B cell (primary cell): ENCODE data around the gene FHIP1A. TPM values are rescaled to one million over a fixed set of nuclear protein-coding genes. Genes with fewer than 3 reads are reported as not detected.

Source experiments
- ATAC-seq: fragments of 200-7000 bp; cut with Tn5 transposase; one replicate; pipeline ENCODE4 v1.10.0; 2021; ENCODE audit warnings: low read depth, mild to moderate bottlenecking, moderate number of reproducible peaks, moderate library complexity
- CTCF ChIA-PET: fragments of 350-600 bp; sonication (Branson Sonifier 250); formaldehyde crosslinking; loops from one replicate; lab custom pipeline; 2021; ENCODE audit warnings: antibody characterized with exemption, inconsistent platforms; lab: Charles Lee
- POLR2A ChIA-PET: fragments of 350-600 bp; sonication (Branson Sonifier 250); formaldehyde crosslinking; loops from one replicate; lab custom pipeline; 2021; ENCODE audit warnings: antibody characterized with exemption; lab: Charles Lee
- DNase-seq: peaks from one replicate; pipeline ENCODE4 v3.0.0; 2013
- H2AFZ ChIP-seq: 2 replicates; pipeline ENCODE4 v1.6.1; 2012; ENCODE audit warnings: mild to moderate bottlenecking, low read depth, low read length; ENCODE audit not compliant: insufficient read depth, poor library complexity, severe bottlenecking
- H3K27ac ChIP-seq, 2 donors: 1 replicate in 1 of 2; 2 replicates in 1 of 2; pipeline ENCODE4 v1.5.1; 2012 to 2013; ENCODE audit warnings: low read length in 2 of 2, mild to moderate bottlenecking in 2 of 2, moderate library complexity in 1 of 2
- H3K27me3 ChIP-seq, 4 experiments: fragments of 200-600 bp in 1 of 4; sonication (generic) in 1 of 4; replicated peaks in 1 of 4; 1 replicate in 2 of 4; 2 replicates in 2 of 4; pipeline versions ENCODE4 v1.6.1 to v1.7.0; 2013 to 2016; ENCODE audit warnings: low read length in 3 of 4, mild to moderate bottlenecking in 2 of 4, mixed read lengths in 1 of 4, moderate library complexity in 1 of 4; ENCODE audit not compliant: insufficient read depth in 4 of 4, control insufficient read depth in 3 of 4; ENCODE audit errors: control extremely low read depth in 1 of 4
- H3K36me3 ChIP-seq, 2 experiments: replicated peaks in 1 of 2; 1 replicate in 1 of 2; 2 replicates in 1 of 2; pipeline versions ENCODE4 v1.6.1 to v1.7.1; 2013; ENCODE audit warnings: low read length in 1 of 2; ENCODE audit not compliant: insufficient read depth in 2 of 2, control insufficient read depth in 1 of 2; ENCODE audit errors: control extremely low read depth in 1 of 2, extremely low read depth in 1 of 2
- H3K4me1 ChIP-seq, 2 donors: fragments of 200-600 bp in 1 of 2; sonication (generic) in 1 of 2; 1 replicate in 1 of 2; 2 replicates in 1 of 2; pipeline versions ENCODE4 v1.5.1 to v1.6.1; 2013 to 2017; ENCODE audit warnings: low read length in 2 of 2; ENCODE audit not compliant: control insufficient read depth in 2 of 2, insufficient read depth in 2 of 2
- H3K4me2 ChIP-seq: replicated peaks from 2 replicates; pipeline ENCODE3; 2012; ENCODE audit warnings: mild to moderate bottlenecking, low read depth, low read length; ENCODE audit not compliant: poor library complexity, severe bottlenecking
- H3K4me3 ChIP-seq, 5 experiments: fragments of 200-600 bp in 1 of 5; sonication (generic) in 1 of 5; 1 replicate in 3 of 5; 2 replicates in 2 of 5; pipeline versions ENCODE4 v1.5.1 to v1.7.0; 2011 to 2016; ENCODE audit warnings: low read length in 4 of 5, mild to moderate bottlenecking in 4 of 5, low read depth in 2 of 5, control low read depth in 1 of 5, moderate library complexity in 1 of 5; ENCODE audit not compliant: insufficient read depth in 1 of 5; ENCODE audit errors: control extremely low read depth in 1 of 5, extremely low read depth in 1 of 5
- H3K79me2 ChIP-seq: fragments of 200-600 bp; sonication (generic); one replicate; pipeline ENCODE4 v1.6.0; 2016; ENCODE audit warnings: low read length; ENCODE audit not compliant: control insufficient read depth, insufficient read depth
- H3K9ac ChIP-seq: fragments of 200-600 bp; sonication (generic); 2 replicates; pipeline ENCODE4 v1.6.1; 2017; ENCODE audit warnings: mild to moderate bottlenecking, low read length, moderate library complexity
- H3K9me3 ChIP-seq, 3 donors: one replicate each; pipeline versions ENCODE4 v1.6.1 to v1.7.1; 2013; ENCODE audit warnings: low read length in 2 of 3; ENCODE audit not compliant: control insufficient read depth in 2 of 3, insufficient read depth in 1 of 3; ENCODE audit errors: control extremely low read depth in 1 of 3
- H4K20me1 ChIP-seq: 2 replicates; pipeline ENCODE4 v1.6.0; 2012; ENCODE audit warnings: mild to moderate bottlenecking, low read length; ENCODE audit not compliant: insufficient read depth, control insufficient read depth, poor library complexity, severe bottlenecking
- H3K27ac Mint-ChIP-seq: one replicate; pipeline ENCODE4 v1.8.0; 2021; ENCODE audit warnings: mixed read lengths
- H3K27me3 Mint-ChIP-seq: one replicate; pipeline ENCODE4 v1.8.0; 2021; ENCODE audit warnings: mixed read lengths
- H3K4me1 Mint-ChIP-seq: one replicate; pipeline ENCODE4 v1.8.0; 2021; ENCODE audit warnings: mixed read lengths
- H3K4me3 Mint-ChIP-seq: one replicate; pipeline ENCODE4 v1.8.0; 2021; ENCODE audit warnings: mixed read lengths
- H3K9me3 Mint-ChIP-seq: one replicate; pipeline ENCODE4 v1.8.0; 2022; ENCODE audit warnings: mixed read lengths; ENCODE audit not compliant: insufficient read depth
- CTCF ChIP-seq: fragments of 200-600 bp; IDR thresholded peaks from one replicate; pipeline ENCODE4 v1.8.0; 2022; ENCODE audit warnings: antibody characterized with exemption, mild to moderate bottlenecking
- EZH2 ChIP-seq: IDR thresholded peaks from 2 replicates; pipeline ENCODE4 v1.6.1; 2012; ENCODE audit warnings: borderline replicate concordance, low read depth, mild to moderate bottlenecking, moderate library complexity, low read length; ENCODE audit not compliant: insufficient read depth, poor library complexity, severe bottlenecking
- WGBS: methylation state at CpG from one replicate; pipeline ENCODE4 v1.1.5; 2013; ENCODE audit warnings: missing lambda C conversion rate; ENCODE audit not compliant: insufficient coverage; 5-methylcytosine and 5-hydroxymethylcytosine counted together
- intact Hi-C: fragments of 100-400 bp; cut with micrococcal nuclease; formaldehyde crosslinking; loops from one replicate; pipeline ENCODE4 v1.10.0; 2022
- polyA plus RNA-seq: library from polyadenylated mRNA; depleted of rRNA; stranded (reverse); fragments of >200 nt; gene quantifications from 2 replicates; pipeline ENCODE4 v1.2.3, GENCODE V29; 2012
- total RNA-seq, 2 donors: library from RNA; stranded (reverse); fragments of 120-200 nt in 1 of 2; gene quantifications; 1 replicate in 1 of 2; 2 replicates in 1 of 2; pipeline versions ENCODE4 v1.2.3 to v1.2.4, GENCODE V29; 2013 to 2022

FHIP1A gene
- total and polyA plus RNA-seq, 2 donors (not counting 1 experiment from before 2014, with no cell fraction given), result 0.03 to 0.76 TPM

DNA sequence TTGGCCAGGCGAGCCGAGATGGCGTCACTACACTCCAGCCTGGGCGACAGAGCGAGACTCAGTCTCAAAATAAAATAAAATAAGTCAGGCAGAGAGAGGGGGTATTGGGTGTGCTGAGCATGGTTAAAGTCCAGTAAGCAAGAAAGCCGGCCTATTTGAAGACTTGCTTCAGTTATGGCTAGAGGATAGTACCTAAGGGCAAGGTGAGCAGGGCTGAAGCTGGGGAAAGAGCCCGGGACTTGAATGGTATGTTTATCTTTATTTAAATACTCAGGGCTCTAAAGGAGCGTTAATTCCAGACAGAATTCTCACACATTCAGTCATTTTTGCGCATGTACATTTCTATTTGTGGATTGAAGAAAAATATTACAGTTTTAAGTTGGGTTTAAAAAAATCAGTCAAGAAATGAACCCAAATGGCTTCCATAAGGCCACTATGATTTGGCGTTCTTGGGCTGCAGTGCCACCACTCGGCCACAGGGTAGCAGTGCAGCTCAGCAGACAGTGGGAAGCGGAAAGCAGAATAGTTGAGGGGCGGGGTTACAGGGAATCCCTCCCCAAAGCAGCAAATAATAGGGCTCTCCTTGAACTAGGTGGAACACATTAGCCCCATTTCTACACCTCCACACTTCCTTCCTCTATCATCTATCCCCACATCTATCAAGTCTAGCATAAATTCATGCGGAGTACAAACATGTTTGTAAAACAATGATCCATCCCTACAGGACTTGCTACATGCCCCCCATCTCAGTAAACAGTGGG is 46.4 kb upstream of the FHIP1A start:
- ATAC-seq (peak; percentile 83), DNase-seq (peak; percentile 72)
- Histone ChIP-seq H2AFZ (peak overlapping the region; percentile 21), H3K27me3 (peaks cover 0 to 2% (median 0%) of the 10 kb centered on the region in 4 experiments), H3K9ac (no peak overlapping the region), H3K4me3 (no peak overlapping the region), H3K27ac (no peak overlapping the region), H3K4me2 (no peak overlapping the region), H3K9me3 (no peaks in the 10 kb centered on the region), H3K79me2 (no peaks in the 10 kb centered on the region), H4K20me1 (no peaks in the 10 kb centered on the region), H3K36me3 (no peaks in the 10 kb centered on the region), H3K4me1 (no peaks in the 10 kb centered on the region)
- Mint-ChIP-seq H3K9me3 (no peaks in the 10 kb centered on the region), H3K4me3 (no peak overlapping the region), H3K4me1 (no peaks in the 10 kb centered on the region), H3K27ac (no peak overlapping the region), H3K27me3 (peaks cover 17% of the 10 kb centered on the region)
- intact Hi-C loops, result no loop called here
- POLR2A ChIA-PET, result no interaction called here
- CTCF ChIA-PET, result interaction anchor here (0.7 kb wide), 1 partner anchor 26 kb away, joined by 3 read pairs; no protein-coding TSS in a partner anchor
- TF ChIP-seq EZH2, result no peak
- peak; percentile 72 for TF ChIP-seq CTCF
- 7% methylated on average over 4 of the region's 14 CpGs for WGBS

GRCh38 chr4:151376540-151376939 is 32.4 kb upstream of the FHIP1A start:
- TF ChIP-seq EZH2 (no peak), CTCF (no peak)
- H3K27me3 Mint-ChIP-seq, result peaks cover 17% of the 10 kb centered on the region
- Histone ChIP-seq H3K36me3 (no peaks in the 10 kb centered on the region), H4K20me1 (no peaks in the 10 kb centered on the region), H3K9me3 (peaks cover 0 to 2% (median 0%) of the 10 kb centered on the region in 3 donors), H3K27me3 (no peaks in the 10 kb centered on the region), H3K4me3 (no peak overlapping the region), H3K9ac (no peak overlapping the region), H3K27ac (no peak overlapping the region), H3K4me2 (no peak overlapping the region), H2AFZ (no peak overlapping the region), H3K79me2 (no peaks in the 10 kb centered on the region), H3K4me1 (no peaks in the 10 kb centered on the region)
- no CpG with 5 or more reads among the region's 1 CpG for WGBS
- H3K9me3 Mint-ChIP-seq, result no peaks in the 10 kb centered on the region
- ChIA-PET CTCF (no interaction called here), POLR2A (no interaction called here)
- no peak for DNase-seq
- no peaks in the 10 kb centered on the region for H3K4me1 Mint-ChIP-seq
- no peak overlapping the region for H3K4me3 Mint-ChIP-seq
- no peak overlapping the region for H3K27ac Mint-ChIP-seq
- ATAC-seq, result no peak
- intact Hi-C loops, result no loop called here
